MCF 10A (cell line): ENCODE results near the gene CFAP65. TPM values are rescaled to one million over a fixed set of nuclear protein-coding genes. Genes with fewer than 3 reads are reported as not detected.

ENCODE experiments used
- BruUV-seq: library from RNA; stranded (reverse); fragments of 400-500 nt; replicated peaks from 2 replicates; lab custom pipeline; 2021; lab: Mats Ljungman, UMichigan
- CTCF ChIA-PET: fragments of 300-600 bp; sonication (Branson Sonifier 250); formaldehyde crosslinking; extraction: SDS; loops from one replicate; lab custom pipeline; 2021; ENCODE audit warnings: antibody characterized with exemption, inconsistent platforms; lab: Yijun Ruan, JAX
- POLR2A ChIA-PET: fragments of 300-600, 350-650 bp; sonication (Branson Sonifier 250); formaldehyde crosslinking; extraction: SDS; loops from one replicate; lab custom pipeline; 2020; ENCODE audit warnings: antibody characterized with exemption, inconsistent platforms; lab: Yijun Ruan, JAX
- DNase-seq: peaks from one replicate; pipeline ENCODE4 v3.0.0-alpha.2; 2018; ENCODE audit not compliant: unreplicated experiment
- H3K27ac Mint-ChIP-seq: one replicate; pipeline ENCODE4 v1.8.0; 2022; ENCODE audit warnings: mild to moderate bottlenecking, low read depth, mixed read lengths; ENCODE audit not compliant: unreplicated experiment
- H3K27me3 Mint-ChIP-seq: one replicate; pipeline ENCODE4 v1.8.0; 2022; ENCODE audit warnings: mixed read lengths; ENCODE audit not compliant: insufficient read depth, unreplicated experiment
- H3K36me3 Mint-ChIP-seq: one replicate; pipeline ENCODE4 v1.8.0; 2022; ENCODE audit warnings: mild to moderate bottlenecking, moderate library complexity, mixed read lengths; ENCODE audit not compliant: insufficient read depth, unreplicated experiment
- H3K4me1 Mint-ChIP-seq: one replicate; pipeline ENCODE4 v1.8.0; 2022; ENCODE audit warnings: mixed read lengths; ENCODE audit not compliant: insufficient read depth, unreplicated experiment
- H3K4me3 Mint-ChIP-seq: one replicate; pipeline ENCODE4 v1.8.0; 2022; ENCODE audit warnings: mild to moderate bottlenecking, moderate library complexity, mixed read lengths; ENCODE audit not compliant: unreplicated experiment
- H3K9me3 Mint-ChIP-seq: one replicate; pipeline ENCODE4 v1.8.0; 2022; ENCODE audit warnings: mixed read lengths; ENCODE audit not compliant: unreplicated experiment
- intact Hi-C: fragments of 100-400 bp; cut with micrococcal nuclease; formaldehyde crosslinking; loops from 2 replicates; pipeline ENCODE4 v1.14.1; 2022
- total RNA-seq: library from RNA; stranded (reverse); gene quantifications from 2 replicates; pipeline ENCODE4 v1.2.3, GENCODE V29; 2022
- TF ChIP-seq, protein P1 (sequence below): fragments of 200-600 bp; IDR thresholded peaks from one replicate; pipeline ENCODE4 v1.8.0; 2022; ENCODE audit warnings: antibody characterized with exemption, mild to moderate bottlenecking; ENCODE audit not compliant: unreplicated experiment

Gene CFAP65
- total RNA-seq, 1 experiment from 2014 or later: not detected

- DNase-seq: no peak
- Mint-ChIP-seq H3K9me3 (no peaks in the 10 kb centered on the region), H3K36me3 (peaks cover 6% of the 10 kb centered on the region), H3K27ac (no peak overlapping the region), H3K4me1 (peaks cover 15% of the 10 kb centered on the region), H3K4me3 (no peak overlapping the region), H3K27me3 (peaks cover 36% of the 10 kb centered on the region)
- BruUV-seq: no TSS peak
- TF ChIP-seq, protein P1, sequence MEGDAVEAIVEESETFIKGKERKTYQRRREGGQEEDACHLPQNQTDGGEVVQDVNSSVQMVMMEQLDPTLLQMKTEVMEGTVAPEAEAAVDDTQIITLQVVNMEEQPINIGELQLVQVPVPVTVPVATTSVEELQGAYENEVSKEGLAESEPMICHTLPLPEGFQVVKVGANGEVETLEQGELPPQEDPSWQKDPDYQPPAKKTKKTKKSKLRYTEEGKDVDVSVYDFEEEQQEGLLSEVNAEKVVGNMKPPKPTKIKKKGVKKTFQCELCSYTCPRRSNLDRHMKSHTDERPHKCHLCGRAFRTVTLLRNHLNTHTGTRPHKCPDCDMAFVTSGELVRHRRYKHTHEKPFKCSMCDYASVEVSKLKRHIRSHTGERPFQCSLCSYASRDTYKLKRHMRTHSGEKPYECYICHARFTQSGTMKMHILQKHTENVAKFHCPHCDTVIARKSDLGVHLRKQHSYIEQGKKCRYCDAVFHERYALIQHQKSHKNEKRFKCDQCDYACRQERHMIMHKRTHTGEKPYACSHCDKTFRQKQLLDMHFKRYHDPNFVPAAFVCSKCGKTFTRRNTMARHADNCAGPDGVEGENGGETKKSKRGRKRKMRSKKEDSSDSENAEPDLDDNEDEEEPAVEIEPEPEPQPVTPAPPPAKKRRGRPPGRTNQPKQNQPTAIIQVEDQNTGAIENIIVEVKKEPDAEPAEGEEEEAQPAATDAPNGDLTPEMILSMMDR: no peak
- ChIA-PET CTCF (interaction anchor here (0.8 to 1.8 kb wide), 11 partner anchors 10 to 169 kb away, joined by 3 to 9 read pairs (median 4); partner anchors contain the start of gene SLC23A3), POLR2A (interaction anchor here (1.2 kb wide), 1 partner anchor 21 kb away, joined by 4 read pairs; no protein-coding TSS in a partner anchor)
- intact Hi-C loops: no loop called here
Observed at GRCh38 chr2:219001100-219001576, 40.2 kb downstream of the CFAP65 start.

DNA sequence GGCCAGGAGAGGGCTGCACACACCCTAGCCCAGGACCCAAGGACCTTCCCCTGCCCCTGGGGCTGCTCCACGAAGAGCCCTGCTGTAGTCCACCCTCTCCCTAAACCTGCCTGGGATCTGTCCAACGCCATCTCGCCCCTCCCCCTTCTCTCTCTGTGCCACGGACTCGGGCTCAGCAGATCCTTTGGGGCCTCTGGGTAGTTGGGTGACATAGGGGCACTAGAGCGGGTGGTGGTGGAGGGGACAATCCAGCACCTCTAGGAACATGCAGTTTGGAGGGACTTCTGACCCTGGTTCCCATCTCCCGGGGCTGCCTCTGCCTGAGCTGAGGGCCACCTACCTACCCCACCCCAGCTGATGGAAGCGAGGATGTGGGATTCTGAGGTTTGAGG, 40.8 kb downstream of the CFAP65 start:
- TF ChIP-seq, protein P1: no peak
- Mint-ChIP-seq H3K27ac (no peak overlapping the region), H3K27me3 (peaks cover 36% of the 10 kb centered on the region), H3K9me3 (no peaks in the 10 kb centered on the region), H3K36me3 (peaks cover 6% of the 10 kb centered on the region), H3K4me1 (peaks cover 15% of the 10 kb centered on the region), H3K4me3 (no peak overlapping the region)
- DNase-seq: no peak
- CTCF ChIA-PET: interaction anchor here (0.8 to 0.9 kb wide), 2 partner anchors 41 to 154 kb away, joined by 3 to 4 read pairs; no protein-coding TSS in a partner anchor
- BruUV-seq: no TSS peak
- POLR2A ChIA-PET: no interaction called here
- intact Hi-C loops: no loop called here

- intact Hi-C loops: loop anchor here (5.0 kb wide), 1 partner anchor 148 kb away; no protein-coding TSS in a partner anchor
- no peaks in the 10 kb centered on the region for H3K9me3 Mint-ChIP-seq
- no TSS peak for BruUV-seq
- peaks cover 35% of the 10 kb centered on the region for H3K27me3 Mint-ChIP-seq
- TF ChIP-seq, protein P1: no peak
- no peak overlapping the region for H3K27ac Mint-ChIP-seq
- CTCF ChIA-PET: interaction anchor here (0.6 to 0.9 kb wide), 6 partner anchors 30 to 155 kb away, joined by 3 to 4 read pairs (median 3); no protein-coding TSS in a partner anchor
- DNase-seq: no peak
- POLR2A ChIA-PET: no interaction called here
- no peak overlapping the region for H3K4me3 Mint-ChIP-seq
- H3K36me3 Mint-ChIP-seq: peaks cover 5% of the 10 kb centered on the region
- peaks cover 15% of the 10 kb centered on the region for H3K4me1 Mint-ChIP-seq
Observed at GRCh38 chr2:218999881-219000568, 41.3 kb downstream of the CFAP65 start.
